H9 (cell line): ENCODE measurements around the gene AP2A1. TPM values are rescaled to one million over a fixed set of nuclear protein-coding genes. Genes with fewer than 3 reads are reported as not detected.

Experiments
- DNase-seq: peaks from one replicate; pipeline ENCODE4 v3.0.0-alpha.2; 2017
- H2AFZ ChIP-seq: one replicate; pipeline ENCODE4 v1.6.1; 2013; ENCODE audit warnings: mild to moderate bottlenecking, low read length, control low read depth, moderate library complexity
- H2AK5ac ChIP-seq: 2 replicates; pipeline ENCODE4 v1.6.1; 2013; ENCODE audit warnings: low read length, control low read depth, mixed read lengths; ENCODE audit not compliant: insufficient read length
- H2BK120ac ChIP-seq: one replicate; pipeline ENCODE4 v1.6.1; 2013; ENCODE audit warnings: low read depth, mild to moderate bottlenecking, low read length, control low read depth, inconsistent platforms; ENCODE audit not compliant: poor library complexity, severe bottlenecking
- H2BK12ac ChIP-seq: 2 replicates; pipeline ENCODE4 v1.6.1; 2013; ENCODE audit warnings: low read length, control low read depth, mixed read lengths, low read depth; ENCODE audit not compliant: insufficient read length
- H2BK15ac ChIP-seq: 2 replicates; pipeline ENCODE4 v1.6.1; 2013; ENCODE audit warnings: low read depth, low read length, control low read depth
- H2BK20ac ChIP-seq: one replicate; pipeline ENCODE4 v1.6.1; 2013; ENCODE audit warnings: low read depth, mild to moderate bottlenecking, low read length, control low read depth, inconsistent platforms; ENCODE audit not compliant: poor library complexity, severe bottlenecking
- H2BK5ac ChIP-seq: 2 replicates; pipeline ENCODE4 v1.6.1; 2013; ENCODE audit warnings: low read length, control low read depth, mixed read lengths; ENCODE audit not compliant: insufficient read length
- H3K14ac ChIP-seq: 2 replicates; pipeline ENCODE4 v1.6.1; 2013; ENCODE audit warnings: low read length, control low read depth; ENCODE audit not compliant: insufficient read depth
- H3K18ac ChIP-seq: 2 replicates; pipeline ENCODE4 v1.6.1; 2013; ENCODE audit warnings: low read depth, mild to moderate bottlenecking, mixed read lengths, low read length, control low read depth; ENCODE audit not compliant: insufficient read length
- H3K23ac ChIP-seq: 2 replicates; pipeline ENCODE4 v1.6.1; 2013; ENCODE audit warnings: low read length, control low read depth, mixed read lengths, low read depth; ENCODE audit not compliant: insufficient read length
- H3K23me2 ChIP-seq: 2 replicates; pipeline ENCODE4 v1.6.1; 2013; ENCODE audit warnings: low read depth, mild to moderate bottlenecking, mixed read lengths, low read length, control low read depth; ENCODE audit not compliant: insufficient read length, poor library complexity, severe bottlenecking
- H3K27ac ChIP-seq: 2 replicates; pipeline ENCODE4 v1.5.1; 2013; ENCODE audit warnings: low read length, control low read depth, mixed read lengths, low read depth; ENCODE audit not compliant: insufficient read length
- H3K27me3 ChIP-seq: 2 replicates; pipeline ENCODE4 v1.6.1; 2013; ENCODE audit warnings: low read length, control low read depth, inconsistent platforms; ENCODE audit not compliant: insufficient read depth
- H3K4ac ChIP-seq: 2 replicates; pipeline ENCODE4 v1.6.1; 2013; ENCODE audit warnings: low read depth, mild to moderate bottlenecking, control low read depth, inconsistent platforms, low read length, moderate library complexity
- H3K4me1 ChIP-seq: 2 replicates; pipeline ENCODE4 v1.6.1; 2013; ENCODE audit warnings: low read length, control low read depth, inconsistent platforms; ENCODE audit not compliant: insufficient read depth
- H3K4me2 ChIP-seq: 2 replicates; pipeline ENCODE4 v1.6.1; 2013; ENCODE audit warnings: low read length, control low read depth, mixed read lengths; ENCODE audit not compliant: insufficient read length, insufficient read depth
- H3K56ac ChIP-seq: 2 replicates; pipeline ENCODE4 v1.6.1; 2013; ENCODE audit warnings: low read depth, mild to moderate bottlenecking, mixed read lengths, low read length, control low read depth; ENCODE audit not compliant: insufficient read length
- H3K79me1 ChIP-seq: 2 replicates; pipeline ENCODE4 v1.6.1; 2013; ENCODE audit warnings: low read depth, mild to moderate bottlenecking, moderate library complexity, low read length, control low read depth, inconsistent platforms; ENCODE audit not compliant: insufficient read depth, poor library complexity, severe bottlenecking
- H3K79me2 ChIP-seq: 2 replicates; pipeline ENCODE4 v1.6.1; 2013; ENCODE audit warnings: low read length, control low read depth, inconsistent platforms; ENCODE audit not compliant: insufficient read depth
- H3K9ac ChIP-seq: 2 replicates; pipeline ENCODE4 v1.6.1; 2013; ENCODE audit warnings: low read length, control low read depth, mixed read lengths; ENCODE audit not compliant: insufficient read length; ENCODE audit errors: extremely low read depth
- H3K9me3 ChIP-seq: one replicate; pipeline ENCODE4 v1.6.1; 2013; ENCODE audit warnings: low read depth, low read length, inconsistent platforms; ENCODE audit not compliant: control insufficient read depth
- H3T11ph ChIP-seq: one replicate; pipeline ENCODE4 v1.6.1; 2013; ENCODE audit warnings: mild to moderate bottlenecking, low read length, control low read depth, inconsistent platforms
- H4K20me1 ChIP-seq: one replicate; pipeline ENCODE4 v1.6.1; 2013; ENCODE audit not compliant: control insufficient read depth, insufficient read length, insufficient read depth
- H4K5ac ChIP-seq: 2 replicates; pipeline ENCODE4 v1.6.1; 2013; ENCODE audit warnings: low read depth, mild to moderate bottlenecking, mixed read lengths, low read length, control low read depth; ENCODE audit not compliant: insufficient read length
- H4K8ac ChIP-seq: replicated peaks from 2 replicates; pipeline ENCODE4 v1.6.1; 2013; ENCODE audit warnings: low read length, control low read depth, mixed read lengths, low read depth; ENCODE audit not compliant: insufficient read length
- H4K91ac ChIP-seq: 2 replicates; pipeline ENCODE4 v1.6.1; 2013; ENCODE audit warnings: low read depth, mild to moderate bottlenecking, moderate library complexity, mixed read lengths, low read length, control low read depth; ENCODE audit not compliant: insufficient read length
- H3K27ac Mint-ChIP-seq, 3 experiments: 2 replicates in 2 of 3; 3 replicates in 1 of 3; pipeline ENCODE4 v1.8.0; 2020 to 2021; ENCODE audit warnings: mixed read lengths in 3 of 3, mild to moderate bottlenecking in 1 of 3, moderate library complexity in 1 of 3
- H3K27me3 Mint-ChIP-seq: 2 replicates; pipeline ENCODE4 v1.8.0; 2021; ENCODE audit warnings: low read depth, mild to moderate bottlenecking, moderate library complexity, mixed read lengths
- H3K36me3 Mint-ChIP-seq, 3 experiments: 2 replicates in 2 of 3; 3 replicates in 1 of 3; pipeline ENCODE4 v1.8.0; 2020 to 2021; ENCODE audit warnings: low read depth in 3 of 3, mixed read lengths in 3 of 3; ENCODE audit not compliant: insufficient read depth in 1 of 3
- H3K4me1 Mint-ChIP-seq, 2 experiments: 2 replicates each; pipeline ENCODE4 v1.8.0; 2020; ENCODE audit warnings: mixed read lengths in 2 of 2
- H3K4me3 Mint-ChIP-seq, 2 experiments: 2 replicates in 1 of 2; 3 replicates in 1 of 2; pipeline ENCODE4 v1.8.0; 2020 to 2021; ENCODE audit warnings: mild to moderate bottlenecking in 2 of 2, mixed read lengths in 2 of 2, moderate library complexity in 1 of 2
- H3K9me3 Mint-ChIP-seq, 2 experiments: 2 replicates in 1 of 2; 3 replicates in 1 of 2; pipeline ENCODE4 v1.8.0; 2020; ENCODE audit warnings: mild to moderate bottlenecking in 2 of 2, mixed read lengths in 2 of 2, moderate library complexity in 1 of 2
- WGBS: extraction: QIAGEN DNeasy Blood & Tissue Kit; methylation state at CpG from one replicate; pipeline ENCODE4 v1.1.7; 2013; ENCODE audit warnings: missing lambda C conversion rate, low lambda C conversion rate, mixed read lengths; ENCODE audit not compliant: insufficient read length; ENCODE audit errors: extremely low coverage; 5-methylcytosine and 5-hydroxymethylcytosine counted together
- total RNA-seq: library from RNA; stranded (reverse); gene quantifications from 2 replicates; pipeline ENCODE4 v1.2.1, GENCODE V29; 2021
- TF ChIP-seq, protein P1 (sequence below): fragments of 200-600 bp; sonication (generic); conservative IDR thresholded peaks from 3 replicates; pipeline ENCODE4 v1.8.0; 2021; ENCODE audit warnings: antibody characterized with exemption, mild to moderate bottlenecking

Gene AP2A1
- total RNA-seq, 1 experiment from 2014 or later: 108 TPM

DNA sequence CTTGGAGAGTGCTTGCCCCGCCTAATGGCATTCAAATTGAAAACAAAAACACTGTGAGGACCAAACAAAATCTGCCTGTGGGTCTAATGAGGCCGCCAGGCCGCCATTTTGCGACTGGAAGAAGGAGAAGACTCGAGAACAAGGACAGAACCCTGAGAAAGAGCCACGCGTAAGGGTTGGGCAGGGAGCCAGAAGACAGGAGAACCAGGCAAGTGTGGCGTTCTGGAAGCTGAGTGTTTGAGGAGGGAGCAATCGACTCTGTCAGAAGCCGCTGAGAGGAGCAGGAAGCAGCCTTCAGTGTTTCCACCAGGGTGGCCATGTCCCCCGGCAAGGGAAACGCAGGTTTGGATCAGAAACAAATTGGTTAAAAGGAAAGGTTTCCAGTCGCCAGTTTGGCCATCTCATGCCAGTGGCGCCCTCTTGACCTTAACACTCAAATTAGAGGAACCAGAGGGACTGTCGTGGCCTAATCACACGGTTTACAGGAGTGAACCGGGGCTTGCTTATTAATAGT lies 74.0 kb downstream of the AP2A1 start:
- TF ChIP-seq, protein P1, sequence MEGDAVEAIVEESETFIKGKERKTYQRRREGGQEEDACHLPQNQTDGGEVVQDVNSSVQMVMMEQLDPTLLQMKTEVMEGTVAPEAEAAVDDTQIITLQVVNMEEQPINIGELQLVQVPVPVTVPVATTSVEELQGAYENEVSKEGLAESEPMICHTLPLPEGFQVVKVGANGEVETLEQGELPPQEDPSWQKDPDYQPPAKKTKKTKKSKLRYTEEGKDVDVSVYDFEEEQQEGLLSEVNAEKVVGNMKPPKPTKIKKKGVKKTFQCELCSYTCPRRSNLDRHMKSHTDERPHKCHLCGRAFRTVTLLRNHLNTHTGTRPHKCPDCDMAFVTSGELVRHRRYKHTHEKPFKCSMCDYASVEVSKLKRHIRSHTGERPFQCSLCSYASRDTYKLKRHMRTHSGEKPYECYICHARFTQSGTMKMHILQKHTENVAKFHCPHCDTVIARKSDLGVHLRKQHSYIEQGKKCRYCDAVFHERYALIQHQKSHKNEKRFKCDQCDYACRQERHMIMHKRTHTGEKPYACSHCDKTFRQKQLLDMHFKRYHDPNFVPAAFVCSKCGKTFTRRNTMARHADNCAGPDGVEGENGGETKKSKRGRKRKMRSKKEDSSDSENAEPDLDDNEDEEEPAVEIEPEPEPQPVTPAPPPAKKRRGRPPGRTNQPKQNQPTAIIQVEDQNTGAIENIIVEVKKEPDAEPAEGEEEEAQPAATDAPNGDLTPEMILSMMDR: no peak
- no CpG with 5 or more reads among the region's 17 CpGs for WGBS

More for the DNA sequence above, 74.0 kb downstream of the AP2A1 start:
- Histone ChIP-seq H3K23ac (no peak overlapping the region), H4K20me1 (no peaks in the 10 kb centered on the region), H2BK20ac (no peak overlapping the region), H3K79me1 (no peaks in the 10 kb centered on the region), H2AK5ac (no peak overlapping the region), H3K9me3 (no peaks in the 10 kb centered on the region), H3K9ac (no peak overlapping the region), H3K79me2 (no peaks in the 10 kb centered on the region), H3K4ac (no peak overlapping the region), H3K14ac (no peak overlapping the region), H2AFZ (no peak overlapping the region), H3K27me3 (no peaks in the 10 kb centered on the region), H3K18ac (no peak overlapping the region), H4K91ac (no peak overlapping the region), H3T11ph (no peak overlapping the region), H3K27ac (no peak overlapping the region), H2BK5ac (no peak overlapping the region), H4K8ac (no peak overlapping the region), H2BK12ac (no peak overlapping the region), H2BK15ac (no peak overlapping the region), H2BK120ac (no peak overlapping the region), H3K56ac (no peak overlapping the region), H3K23me2 (no peaks in the 10 kb centered on the region), H3K4me2 (no peak overlapping the region), H3K4me1 (no peaks in the 10 kb centered on the region), H4K5ac (no peak overlapping the region)
- H3K27ac Mint-ChIP-seq: peak overlapping the region; percentile 17 to 49 (median 42); a peak in 4 of 7 replicates
- H3K4me1 Mint-ChIP-seq: peaks cover 0 to 5% of the 10 kb centered on the region in 2 experiments; a peak in 2 of 4 replicates
- DNase-seq: no peak
- peaks cover 6 to 43% (median 40%) of the 10 kb centered on the region in 3 experiments for H3K36me3 Mint-ChIP-seq
- H3K27me3 Mint-ChIP-seq: peaks cover 1% of the 10 kb centered on the region; the same call in 1 of the 2 replicates
- H3K4me3 Mint-ChIP-seq: no peak overlapping the region
- H3K9me3 Mint-ChIP-seq: no peaks in the 10 kb centered on the region
